Caco-2 (cell line): ENCODE results near the gene SHANK1. TPM values are rescaled to one million over a fixed set of nuclear protein-coding genes. Genes with fewer than 3 reads are reported as not detected.

ENCODE experiments used
- BruUV-seq: library from RNA; stranded (reverse); fragments of 400-500 nt; replicated peaks from 2 replicates; lab custom pipeline; 2021; lab: Mats Ljungman, UMichigan
- CTCF ChIA-PET: fragments of 300-600 bp; sonication (Branson Sonifier 250); formaldehyde crosslinking; loops from one replicate; lab custom pipeline; 2022; ENCODE audit warnings: antibody characterized with exemption; lab: Charles Lee
- POLR2A ChIA-PET: fragments of 300-600 bp; sonication (Branson Sonifier 250); formaldehyde crosslinking; loops from one replicate; lab custom pipeline; 2022; ENCODE audit warnings: antibody characterized with exemption; lab: Charles Lee
- DNase-seq, 2 experiments: peaks; one replicate each; pipeline versions ENCODE4 v3.0.0 to v3.0.0-alpha.2; 2020 to 2022
- H3K27me3 ChIP-seq: replicated peaks from 2 replicates; pipeline ENCODE4 v1.6.0; 2011; ENCODE audit warnings: low read length; ENCODE audit not compliant: control insufficient read depth, insufficient read depth
- H3K36me3 ChIP-seq: 2 replicates; pipeline ENCODE4 v1.5.1; 2011; ENCODE audit warnings: low read length; ENCODE audit not compliant: control insufficient read depth, insufficient read depth
- H3K4me1 ChIP-seq: fragments of 250-450 bp; sonication (Bioruptor Pico); 2 replicates; pipeline ENCODE4 v1.5.1; 2020; ENCODE audit warnings: mild to moderate bottlenecking
- H3K4me3 ChIP-seq: 2 replicates; pipeline ENCODE4 v1.5.1; 2011; ENCODE audit warnings: low read depth, mild to moderate bottlenecking, control low read depth, low read length
- H3K9me3 ChIP-seq: fragments of 250-450 bp; sonication (Bioruptor Pico); 2 replicates; pipeline ENCODE4 v1.5.1; 2020; ENCODE audit warnings: mild to moderate bottlenecking, moderate library complexity
- H3K27ac Mint-ChIP-seq: one replicate; pipeline ENCODE4 v1.8.0; 2022; ENCODE audit warnings: mixed read lengths; ENCODE audit not compliant: unreplicated experiment
- H3K27me3 Mint-ChIP-seq: one replicate; pipeline ENCODE4 v1.8.0; 2022; ENCODE audit warnings: mixed read lengths; ENCODE audit not compliant: insufficient read depth, unreplicated experiment
- H3K36me3 Mint-ChIP-seq: one replicate; pipeline ENCODE4 v1.8.0; 2022; ENCODE audit warnings: mild to moderate bottlenecking, mixed read lengths; ENCODE audit not compliant: insufficient read depth, unreplicated experiment
- H3K4me1 Mint-ChIP-seq: one replicate; pipeline ENCODE4 v1.8.0; 2022; ENCODE audit warnings: low read depth, mixed read lengths; ENCODE audit not compliant: unreplicated experiment
- H3K4me3 Mint-ChIP-seq: one replicate; pipeline ENCODE4 v1.8.0; 2022; ENCODE audit warnings: mild to moderate bottlenecking, moderate library complexity, mixed read lengths; ENCODE audit not compliant: unreplicated experiment
- H3K9me3 Mint-ChIP-seq: one replicate; pipeline ENCODE4 v1.8.0; 2022; ENCODE audit warnings: mixed read lengths; ENCODE audit not compliant: unreplicated experiment
- intact Hi-C: fragments of 100-400 bp; cut with micrococcal nuclease; formaldehyde crosslinking; loops from one replicate; pipeline ENCODE4 v1.10.0; 2022; ENCODE audit not compliant: unreplicated experiment
- total RNA-seq: library from RNA; stranded (reverse); gene quantifications from 2 replicates; pipeline ENCODE4 v1.2.3, GENCODE V29; 2022
- TF ChIP-seq, protein P1 (sequence below), 2 experiments: fragments of 200-600 bp in 1 of 2; IDR thresholded peaks; 1 replicate in 1 of 2; 2 replicates in 1 of 2; pipeline versions ENCODE4 v1.5.1 to v1.8.0; 2011 to 2022; ENCODE audit warnings: antibody characterized with exemption in 1 of 2, control low read depth in 1 of 2, inconsistent platforms in 1 of 2, low read depth in 1 of 2, low read length in 1 of 2, mild to moderate bottlenecking in 1 of 2, moderate library complexity in 1 of 2; ENCODE audit not compliant: insufficient read depth in 1 of 2, severe bottlenecking in 1 of 2, unreplicated experiment in 1 of 2

Gene SHANK1
- total RNA-seq, 1 experiment from 2014 or later = not detected

DNA sequence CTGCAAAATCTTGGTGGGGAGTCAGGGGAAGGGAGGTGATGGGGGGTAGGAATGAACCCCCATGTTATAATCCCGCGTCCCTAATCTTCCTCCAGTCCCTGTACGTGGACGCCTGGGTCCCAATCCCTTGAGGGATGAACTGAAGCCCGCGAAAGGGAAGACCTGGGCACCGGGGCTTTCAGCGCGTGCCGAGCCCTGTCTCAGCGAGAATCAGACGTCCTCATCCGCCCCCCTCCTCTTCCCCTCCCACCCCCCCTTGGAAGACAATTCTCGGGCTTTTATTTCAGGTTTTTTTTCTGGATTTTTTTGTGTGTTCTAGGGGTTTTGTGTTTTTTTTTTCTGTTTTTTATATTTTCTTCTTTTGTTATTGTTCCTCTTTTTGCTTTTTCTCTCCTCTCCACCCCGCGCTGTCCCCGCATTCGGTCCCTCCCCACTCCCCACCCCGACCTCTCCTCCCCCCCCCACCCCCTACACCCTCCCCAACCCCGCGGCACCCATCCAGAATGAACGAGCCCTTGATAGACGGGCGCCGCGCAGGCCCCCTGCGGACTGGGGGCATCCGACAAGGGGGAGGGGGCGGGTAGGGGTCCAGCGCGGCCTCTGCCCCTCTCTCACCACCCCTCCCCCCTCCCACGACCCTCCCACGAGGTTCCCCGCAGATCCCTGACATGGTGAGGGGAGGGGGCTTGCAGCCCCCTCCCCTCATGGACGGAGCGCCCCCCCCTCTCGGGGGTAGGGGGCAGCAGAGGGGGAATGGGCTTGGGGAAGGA is 60.1 kb downstream of the SHANK1 start:
- no peak for DNase-seq
- H3K27ac Mint-ChIP-seq = no peak overlapping the region

DNA sequence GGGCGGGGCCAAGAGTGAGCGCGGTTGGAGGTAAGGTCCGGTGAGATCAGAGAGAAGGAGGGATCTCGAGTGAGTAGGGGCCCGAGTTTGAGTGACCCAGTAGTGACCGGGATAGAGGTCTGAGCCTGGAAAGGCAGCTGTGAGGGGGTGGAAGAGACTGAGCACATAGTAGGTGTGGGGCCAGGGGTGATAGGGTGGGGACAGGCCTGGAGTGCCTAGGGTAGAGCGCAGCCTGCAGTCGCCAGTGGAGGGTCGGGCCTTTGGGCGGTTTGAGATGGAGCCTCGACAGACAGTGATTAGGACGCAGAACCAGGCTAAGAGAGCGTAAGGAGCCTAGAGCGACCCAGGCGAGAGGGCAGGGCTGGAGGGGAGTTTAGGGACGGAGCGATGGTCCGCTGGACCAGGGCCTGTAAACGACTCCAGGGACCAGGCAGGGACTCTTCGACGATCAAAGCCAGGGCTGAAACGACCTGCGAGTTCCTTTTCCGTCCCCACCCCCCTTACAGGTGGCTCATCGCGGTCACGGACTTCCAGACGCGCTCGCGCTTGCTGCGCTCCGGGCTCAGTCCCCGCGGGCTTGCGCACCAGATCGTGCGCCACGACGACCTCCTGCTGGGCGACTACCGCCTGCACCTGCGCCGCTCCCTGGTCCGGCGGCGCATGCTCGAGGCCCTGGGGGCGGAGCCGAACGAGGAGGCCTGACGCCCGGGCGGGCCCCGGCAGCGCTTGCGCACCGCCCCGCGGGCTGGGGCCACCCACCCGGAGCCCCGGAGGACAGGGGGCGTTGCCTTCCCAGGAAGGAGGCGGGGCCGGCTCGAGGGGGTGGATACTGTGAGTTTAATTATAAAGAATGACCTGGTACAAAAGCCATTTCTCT is 60.9 kb downstream of the SHANK1 start:
- TF ChIP-seq, protein P1, sequence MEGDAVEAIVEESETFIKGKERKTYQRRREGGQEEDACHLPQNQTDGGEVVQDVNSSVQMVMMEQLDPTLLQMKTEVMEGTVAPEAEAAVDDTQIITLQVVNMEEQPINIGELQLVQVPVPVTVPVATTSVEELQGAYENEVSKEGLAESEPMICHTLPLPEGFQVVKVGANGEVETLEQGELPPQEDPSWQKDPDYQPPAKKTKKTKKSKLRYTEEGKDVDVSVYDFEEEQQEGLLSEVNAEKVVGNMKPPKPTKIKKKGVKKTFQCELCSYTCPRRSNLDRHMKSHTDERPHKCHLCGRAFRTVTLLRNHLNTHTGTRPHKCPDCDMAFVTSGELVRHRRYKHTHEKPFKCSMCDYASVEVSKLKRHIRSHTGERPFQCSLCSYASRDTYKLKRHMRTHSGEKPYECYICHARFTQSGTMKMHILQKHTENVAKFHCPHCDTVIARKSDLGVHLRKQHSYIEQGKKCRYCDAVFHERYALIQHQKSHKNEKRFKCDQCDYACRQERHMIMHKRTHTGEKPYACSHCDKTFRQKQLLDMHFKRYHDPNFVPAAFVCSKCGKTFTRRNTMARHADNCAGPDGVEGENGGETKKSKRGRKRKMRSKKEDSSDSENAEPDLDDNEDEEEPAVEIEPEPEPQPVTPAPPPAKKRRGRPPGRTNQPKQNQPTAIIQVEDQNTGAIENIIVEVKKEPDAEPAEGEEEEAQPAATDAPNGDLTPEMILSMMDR (IDR thresholded peaks at IDR 0.05; ENCODE audit: insufficient read depth in 1 of 2, low read depth in 1 of 2, low read length in 1 of 2, severe bottlenecking in 1 of 2, unreplicated experiment in 1 of 2) = no peak
- Mint-ChIP-seq H3K4me3 (peak overlapping the region; percentile 76), H3K27ac (peak overlapping the region; percentile 78), H3K27me3 (no peaks in the 10 kb centered on the region), H3K9me3 (peaks cover 59% of the 10 kb centered on the region), H3K4me1 (peaks cover 19% of the 10 kb centered on the region), H3K36me3 (peaks cover 6% of the 10 kb centered on the region)
- Histone ChIP-seq H3K9me3 (peaks cover 27% of the 10 kb centered on the region), H3K27me3 (no peaks in the 10 kb centered on the region), H3K36me3 (no peaks in the 10 kb centered on the region), H3K4me1 (peaks cover 6% of the 10 kb centered on the region), H3K4me3 (no peak overlapping the region)
- DNase-seq = no peak
- intact Hi-C loops = no loop called here
- ChIA-PET CTCF (no interaction called here), POLR2A (no interaction called here)
- BruUV-seq = no TSS peak

More for the DNA sequence above, 60.1 kb downstream of the SHANK1 start:
- H3K9me3 Mint-ChIP-seq = peaks cover 50% of the 10 kb centered on the region
- TF ChIP-seq, protein P1 (IDR thresholded peaks at IDR 0.05; ENCODE audit: insufficient read depth in 1 of 2, low read depth in 1 of 2, low read length in 1 of 2, severe bottlenecking in 1 of 2, unreplicated experiment in 1 of 2) = no peak
- Histone ChIP-seq H3K4me3 (no peak overlapping the region), H3K4me1 (no peaks in the 10 kb centered on the region; the same call in 1 of the 2 replicates), H3K36me3 (no peaks in the 10 kb centered on the region), H3K27me3 (no peaks in the 10 kb centered on the region), H3K9me3 (peaks cover 25% of the 10 kb centered on the region)
- intact Hi-C loops = no loop called here
- POLR2A ChIA-PET = no interaction called here
- no peak overlapping the region for H3K4me3 Mint-ChIP-seq
- BruUV-seq = no TSS peak
- no peaks in the 10 kb centered on the region for H3K27me3 Mint-ChIP-seq
- peaks cover 6% of the 10 kb centered on the region for H3K36me3 Mint-ChIP-seq
- peaks cover 14% of the 10 kb centered on the region for H3K4me1 Mint-ChIP-seq
- CTCF ChIA-PET = no interaction called here

DNA sequence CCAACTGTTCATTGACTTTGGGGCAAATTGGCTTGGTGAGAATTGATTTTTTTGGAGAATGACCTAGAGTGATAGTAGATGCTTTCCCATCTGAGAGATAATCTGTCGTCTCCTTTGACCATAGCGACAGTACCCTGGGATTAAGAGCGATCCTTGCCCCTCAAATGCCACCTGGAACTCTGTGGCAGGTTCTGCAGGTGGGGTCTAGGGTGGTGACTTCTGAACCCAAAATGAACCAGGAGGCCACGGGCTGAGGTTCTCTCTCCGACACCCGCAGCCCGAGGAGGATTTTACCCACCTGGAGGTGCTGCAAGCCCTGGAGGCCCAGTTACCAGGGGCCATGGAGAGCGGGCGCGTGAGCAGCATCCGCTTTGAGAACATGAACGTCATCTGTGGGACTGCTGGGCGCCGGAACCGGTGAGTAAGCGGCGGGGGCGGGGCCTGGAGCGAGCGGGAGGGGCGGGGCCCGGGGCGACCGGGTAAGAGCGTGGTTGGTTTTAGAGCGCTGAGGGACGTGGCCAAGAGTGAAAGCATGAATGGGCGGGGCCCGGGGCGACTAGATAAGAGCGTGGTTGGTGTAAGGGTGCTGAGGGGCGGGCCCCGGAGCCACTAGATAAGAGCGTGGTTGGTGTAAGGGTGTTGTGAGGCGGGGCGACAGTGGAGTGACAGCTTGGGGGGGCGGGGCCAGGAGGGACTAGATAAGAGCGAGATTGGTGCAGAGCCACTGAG is 61.7 kb downstream of the SHANK1 start:
- Mint-ChIP-seq H3K36me3 (peaks cover 6% of the 10 kb centered on the region), H3K27me3 (no peaks in the 10 kb centered on the region), H3K9me3 (peaks cover 67% of the 10 kb centered on the region), H3K4me3 (peak overlapping the region; percentile 76), H3K27ac (peak overlapping the region; percentile 78), H3K4me1 (peaks cover 19% of the 10 kb centered on the region)
- peak; percentile 39 to 85 for DNase-seq
- BruUV-seq = no TSS peak
- Histone ChIP-seq H3K36me3 (no peaks in the 10 kb centered on the region), H3K4me3 (no peak overlapping the region), H3K9me3 (peaks cover 30% of the 10 kb centered on the region), H3K4me1 (peaks cover 9% of the 10 kb centered on the region), H3K27me3 (no peaks in the 10 kb centered on the region)
- POLR2A ChIA-PET = no interaction called here
- intact Hi-C loops = no loop called here
- TF ChIP-seq, protein P1 (IDR thresholded peaks at IDR 0.05; ENCODE audit: insufficient read depth in 1 of 2, low read depth in 1 of 2, low read length in 1 of 2, severe bottlenecking in 1 of 2, unreplicated experiment in 1 of 2) = no peak
- CTCF ChIA-PET = no interaction called here
